ENCODE measurements around the gene PAX9.
A peak's percentile ranks its signal among the peaks of the same experiment; 100 is the strongest.

Gene PAX9

DNA sequence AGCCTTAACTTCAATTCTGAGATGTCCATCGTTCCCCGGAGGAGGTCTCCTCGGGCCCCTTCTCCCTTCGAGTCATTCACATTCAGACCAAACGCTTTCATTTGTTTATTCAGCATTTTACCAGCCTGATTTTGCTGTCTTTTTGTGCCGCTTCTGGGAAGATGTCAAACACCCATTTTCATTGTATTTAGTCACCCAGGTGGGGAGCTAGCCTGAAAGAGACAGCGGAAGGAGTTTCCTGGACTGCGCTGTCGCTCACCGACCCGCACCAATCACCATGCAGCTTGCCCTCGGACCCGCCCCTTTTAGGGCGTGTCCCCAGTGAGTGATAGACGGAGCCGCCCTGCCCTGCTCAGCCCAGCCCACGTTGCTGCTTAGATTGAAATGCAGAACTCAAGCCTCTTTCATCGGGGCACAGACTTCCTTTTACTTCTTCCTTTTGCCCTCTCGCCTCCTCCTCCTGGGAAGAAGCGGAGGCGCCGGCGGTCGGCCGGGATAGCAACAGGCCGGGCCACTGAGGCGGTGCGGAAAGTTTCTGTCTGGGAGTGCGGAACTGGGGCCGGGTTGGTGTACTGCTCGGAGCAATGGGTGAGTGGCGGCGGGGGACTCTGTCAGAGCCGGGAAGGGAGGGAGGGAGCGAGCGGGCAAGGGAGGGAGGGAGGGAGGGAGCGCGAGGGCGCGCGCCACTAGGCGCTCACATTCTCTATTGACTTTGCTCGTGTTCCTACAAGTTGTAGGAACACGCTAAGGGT, at the start of gene PAX9:
TSS of gene PAX9 (plus strand) at position 355 of the 752 bp plus-strand sequence. CDS start at position 585, 230 bp downstream.
- DNase-seq (ENCODE audit: low read depth in 2 of 2), result peak in 1 of 2 donors; percentile 29

- DNase-seq (ENCODE audit: low read depth in 2 of 2), result no peak
Observed at GRCh38 chr14:36617824-36618223, 43.8 kb upstream of the PAX9 start.

DNA sequence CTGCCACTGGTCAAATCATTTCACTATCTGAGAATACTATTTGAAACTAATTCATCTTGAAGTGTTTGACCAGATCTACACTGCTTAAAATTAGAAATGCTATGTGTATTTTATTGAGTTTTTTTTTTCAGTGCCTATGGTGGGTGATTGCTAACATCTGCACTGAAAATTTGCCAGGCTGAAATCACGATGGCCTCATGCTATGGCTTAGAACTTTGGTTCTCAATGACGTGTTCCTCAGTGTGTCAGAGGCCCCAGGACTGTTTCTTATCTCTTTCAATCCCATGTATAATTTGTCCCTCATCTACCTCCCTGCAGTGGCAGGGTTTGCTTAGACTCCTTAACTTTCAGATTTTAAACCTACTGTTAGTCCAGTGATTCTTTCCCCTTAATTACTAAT, 43.0 kb upstream of the PAX9 start:
- no peak for DNase-seq (ENCODE audit: low read depth in 2 of 2)

DNA sequence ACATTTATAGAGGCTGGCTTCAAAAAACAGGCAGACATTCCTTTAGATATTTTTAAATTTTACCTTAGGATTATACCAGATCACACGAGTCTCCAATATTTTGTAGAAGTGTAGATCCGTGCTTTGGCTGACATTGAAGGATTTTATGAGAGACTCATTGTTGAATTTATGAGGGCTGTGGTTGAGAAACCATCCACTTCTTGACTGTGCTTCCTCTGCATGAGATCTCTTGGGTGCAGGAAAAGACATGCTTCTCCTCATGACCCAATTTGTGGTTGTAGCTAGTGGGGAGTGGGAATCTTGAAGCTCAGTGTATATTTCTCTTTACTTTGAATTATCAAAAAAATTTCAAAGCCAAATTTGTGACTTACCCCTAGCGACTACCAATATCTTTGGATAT, 42.5 kb upstream of the PAX9 start:
- no peak for DNase-seq (ENCODE audit: low read depth in 2 of 2)

- DNase-seq (ENCODE audit: low read depth in 2 of 2), result no peak
Observed at GRCh38 chr14:36619853-36620252, 41.8 kb upstream of the PAX9 start.

- DNase-seq (ENCODE audit: low read depth in 2 of 2), result no peak
Observed at GRCh38 chr14:36625014-36625413, 36.6 kb upstream of the PAX9 start.

DNA sequence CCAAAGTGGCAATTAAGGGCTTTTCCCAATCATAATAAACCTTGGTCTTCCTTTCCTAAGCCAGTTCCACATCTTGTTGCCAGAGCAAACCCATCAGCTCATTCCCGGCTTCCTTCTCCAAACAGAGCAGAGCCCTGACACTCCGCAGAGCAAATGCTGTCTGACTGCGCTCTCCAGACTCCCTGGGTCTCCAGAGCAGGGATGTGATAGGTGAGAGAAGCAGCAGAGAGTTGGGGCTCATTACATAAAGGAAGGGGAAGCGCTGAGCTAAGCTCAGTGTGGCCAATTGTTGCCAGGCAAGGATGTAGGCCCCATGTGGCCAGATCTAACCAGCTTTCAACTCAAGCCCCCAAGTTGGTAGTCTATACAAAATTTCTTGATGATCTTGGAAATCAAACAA, 36.2 kb upstream of the PAX9 start:
- DNase-seq (ENCODE audit: low read depth in 2 of 2), result no peak

GRCh38 chr14:36626151-36626550, 35.5 kb upstream of the PAX9 start:
- DNase-seq (ENCODE audit: low read depth in 2 of 2), result no peak

- no peak for DNase-seq (ENCODE audit: low read depth in 2 of 2)
Observed at GRCh38 chr14:36627981-36628380, 33.7 kb upstream of the PAX9 start.

- DNase-seq (ENCODE audit: low read depth in 2 of 2), result no peak
Observed at GRCh38 chr14:36633580-36633979, 28.1 kb upstream of the PAX9 start.

- no peak for DNase-seq (ENCODE audit: low read depth in 2 of 2)
Observed at GRCh38 chr14:36646664-36647416, 14.8 kb upstream of the PAX9 start.

DNA sequence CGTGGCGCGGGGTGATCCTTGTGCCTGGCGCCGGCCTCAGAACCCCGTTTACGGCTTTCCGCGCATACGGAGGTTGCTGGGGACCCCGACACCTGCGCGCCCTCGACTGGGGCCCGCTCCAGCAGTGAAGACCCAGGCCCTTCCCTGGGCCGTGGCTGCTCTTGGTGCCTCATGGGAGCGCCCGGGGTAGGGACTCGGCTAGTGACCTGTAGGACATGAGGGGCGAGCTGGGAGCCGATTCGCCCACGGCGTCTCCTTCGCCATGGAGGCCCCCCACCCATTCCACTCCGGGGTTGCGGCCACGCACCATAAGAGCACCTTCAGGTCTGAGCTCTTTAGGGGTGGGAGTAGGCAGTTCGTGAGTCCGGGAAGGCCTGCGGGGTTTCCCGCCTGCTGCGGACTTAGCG, 14.2 kb upstream of the PAX9 start:
- DNase-seq (ENCODE audit: low read depth in 2 of 2), result no peak

DNA sequence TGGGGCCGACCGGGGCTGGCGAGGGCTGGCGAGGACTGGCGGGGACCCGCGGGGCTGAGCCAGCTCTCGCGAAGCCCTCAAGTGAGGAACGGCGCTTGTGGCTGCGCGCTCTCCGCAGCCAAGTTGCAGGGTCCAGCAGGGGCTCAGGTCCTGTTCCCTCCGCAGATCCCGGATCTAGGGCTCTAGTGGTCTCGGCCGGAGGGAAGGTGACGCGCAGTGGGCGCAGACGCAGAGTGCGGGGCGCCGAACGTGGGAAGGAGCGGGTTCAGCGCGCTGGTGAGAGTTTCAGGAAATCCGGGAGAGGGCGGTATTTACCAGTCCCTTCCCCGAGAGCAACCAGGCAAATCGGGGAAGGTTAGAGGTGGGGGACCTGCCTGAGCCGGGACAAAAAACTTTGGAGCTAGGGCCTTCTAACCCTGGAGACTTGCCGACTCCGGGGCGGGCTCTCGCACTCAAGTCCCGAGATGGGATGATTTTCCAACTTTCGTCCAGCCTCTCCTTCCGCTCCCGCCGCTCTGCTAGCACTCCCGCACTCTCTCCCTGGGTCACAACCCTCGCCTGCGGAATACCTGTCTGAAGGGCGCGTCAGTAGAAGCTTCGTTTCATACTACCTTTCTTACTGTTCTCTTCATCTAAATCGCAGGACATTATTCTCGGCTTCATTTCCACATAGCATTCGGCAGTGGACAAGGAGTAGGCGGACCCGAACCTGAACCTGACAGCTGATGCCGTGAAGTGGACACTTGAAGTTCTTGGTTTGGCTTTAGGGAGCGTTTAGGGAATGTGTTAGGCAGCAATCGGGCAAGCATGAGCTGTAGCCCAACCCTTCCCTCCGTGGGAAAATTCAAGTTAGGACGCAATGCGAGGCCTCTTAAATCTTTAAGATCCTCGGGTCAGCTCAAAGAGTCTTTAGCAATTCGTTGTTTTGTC, 13.6 kb upstream of the PAX9 start:
- no peak for DNase-seq (ENCODE audit: low read depth in 2 of 2)

GRCh38 chr14:36649872-36650650, 11.6 kb upstream of the PAX9 start:
- no peak for DNase-seq (ENCODE audit: low read depth in 2 of 2)

DNA sequence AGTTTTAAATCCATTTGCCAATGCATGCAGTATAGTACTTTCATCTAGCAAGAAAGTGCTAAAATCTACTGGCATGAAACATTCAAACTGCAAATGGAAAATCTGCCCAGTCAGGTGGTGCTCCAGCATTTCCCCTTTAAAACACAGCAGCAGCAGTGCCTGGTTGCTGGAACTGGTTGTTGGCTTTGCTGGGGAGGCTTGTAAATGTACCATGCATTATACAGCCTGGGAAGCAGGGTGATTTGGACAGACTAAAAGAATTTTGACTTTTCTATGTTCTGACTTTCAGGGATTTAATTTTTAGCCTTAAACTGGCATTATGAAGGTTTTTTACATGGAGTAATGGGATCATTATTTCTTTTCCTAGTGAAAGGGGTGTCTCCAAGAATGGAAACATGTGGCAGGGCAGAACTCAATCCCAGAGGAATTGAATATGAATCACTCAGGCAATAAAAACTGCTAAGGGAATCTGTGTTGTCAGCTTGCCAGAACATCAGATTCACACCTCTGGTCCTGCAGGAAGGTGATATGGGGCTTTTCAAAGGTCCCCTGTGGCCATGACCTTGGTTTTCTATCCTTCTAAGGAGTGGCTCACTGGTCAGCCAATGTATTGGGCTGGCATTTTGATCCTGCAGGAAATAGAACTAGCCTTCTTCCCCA, 9.0 kb upstream of the PAX9 start:
- no peak for DNase-seq (ENCODE audit: low read depth in 2 of 2)

- DNase-seq (ENCODE audit: low read depth in 2 of 2), result no peak
Observed at GRCh38 chr14:36653413-36653812, 8.2 kb upstream of the PAX9 start.

- DNase-seq (ENCODE audit: low read depth in 2 of 2), result no peak
Observed at GRCh38 chr14:36653962-36654793, 7.5 kb upstream of the PAX9 start.

GRCh38 chr14:36654794-36655381, 6.8 kb upstream of the PAX9 start:
- DNase-seq (ENCODE audit: low read depth in 2 of 2), result no peak

DNA sequence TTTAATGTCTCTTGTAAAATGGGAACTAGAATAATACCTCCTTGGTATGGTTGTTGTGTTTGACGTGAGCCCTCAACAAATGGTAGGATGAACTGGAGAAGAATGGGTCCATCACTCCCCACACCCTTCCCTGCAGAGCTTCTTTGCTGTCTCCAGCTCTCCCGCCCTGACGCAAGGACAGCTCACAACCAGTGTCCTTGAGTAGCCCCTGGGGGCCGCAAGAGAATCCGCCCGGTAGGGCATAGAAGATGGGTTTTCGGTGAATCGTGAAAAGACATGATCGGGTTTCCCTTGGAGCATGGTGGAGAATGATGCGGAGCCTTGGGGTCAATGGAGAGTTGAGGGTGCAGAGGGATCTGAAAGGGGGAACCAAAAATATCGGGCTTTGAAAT, 6.1 kb upstream of the PAX9 start:
- no peak for DNase-seq (ENCODE audit: low read depth in 2 of 2)

Data from stimulated activated CD4-positive, alpha-beta T cell treated with anti-CD3 and anti-CD28 coated beads, Interleukin-4, amount 100 ng/mL, for 48 hours (primary cell).